Esophagus (tissue), 2 donors: ENCODE measurements around the gene DMD. TPM values are rescaled to one million over a fixed set of nuclear protein-coding genes. Genes with fewer than 3 reads are reported as not detected.

Source experiments
- H3K27ac ChIP-seq, 2 donors: one replicate each; pipeline ENCODE4 v1.5.1; 2013; ENCODE audit warnings: low read depth in 2 of 2, mild to moderate bottlenecking in 2 of 2, inconsistent platforms in 1 of 2, low read length in 1 of 2, moderate library complexity in 1 of 2
- H3K27me3 ChIP-seq, 2 donors: one replicate each; pipeline ENCODE4 v1.6.1; 2013; ENCODE audit warnings: low read length in 2 of 2, control low read depth in 1 of 2, mild to moderate bottlenecking in 1 of 2; ENCODE audit not compliant: insufficient read depth in 2 of 2, control insufficient read depth in 1 of 2
- H3K36me3 ChIP-seq, 2 donors: one replicate each; pipeline ENCODE4 v1.6.1; 2013; ENCODE audit warnings: low read length in 1 of 2; ENCODE audit not compliant: control insufficient read depth in 2 of 2, insufficient read depth in 2 of 2
- H3K4me1 ChIP-seq, 2 donors: one replicate each; pipeline ENCODE4 v1.6.1; 2013; ENCODE audit warnings: low read length in 1 of 2; ENCODE audit not compliant: control insufficient read depth in 2 of 2, insufficient read depth in 2 of 2
- H3K4me3 ChIP-seq, 2 donors: one replicate each; pipeline ENCODE4 v1.5.1; 2013; ENCODE audit warnings: low read length in 2 of 2, mild to moderate bottlenecking in 2 of 2, low read depth in 1 of 2, moderate library complexity in 1 of 2
- H3K9me3 ChIP-seq, 2 donors: one replicate each; pipeline ENCODE4 v1.6.1; 2013; ENCODE audit warnings: mild to moderate bottlenecking in 2 of 2, low read depth in 1 of 2, low read length in 1 of 2, moderate library complexity in 1 of 2; ENCODE audit not compliant: control insufficient read depth in 2 of 2, insufficient read depth in 1 of 2
- WGBS, 2 donors: extraction: QIAGEN DNeasy Blood & Tissue Kit; methylation state at CpG; one replicate each; pipeline ENCODE4 v1.1.7; 2013; 5-methylcytosine and 5-hydroxymethylcytosine counted together
- polyA plus RNA-seq, 2 donors: library from polyadenylated mRNA; stranded (reverse); fragments of 200-250 nt; gene quantifications; one replicate each; pipeline ENCODE4 v1.2.3, GENCODE V29; 2013
- donor health status: healthy with polysubstance abuse.
- donor health status: Bipolar disorder and iron deficiency.

The DMD gene
- polyA plus RNA-seq, 2 donors = 2.4 to 3.6 TPM

GRCh38 chrX:32592786-32593185, 618.6 kb downstream of the DMD start:
- Histone ChIP-seq H3K36me3 (no peaks in the 10 kb centered on the region), H3K27me3 (no peaks in the 10 kb centered on the region), H3K4me1 (no peaks in the 10 kb centered on the region), H3K27ac (no peak overlapping the region), H3K4me3 (no peak overlapping the region), H3K9me3 (peaks cover 2 to 6% of the 10 kb centered on the region in 2 donors)
- 85 to 91% methylated on average over 7 of the region's 7 CpGs for WGBS, 2 donors

DNA sequence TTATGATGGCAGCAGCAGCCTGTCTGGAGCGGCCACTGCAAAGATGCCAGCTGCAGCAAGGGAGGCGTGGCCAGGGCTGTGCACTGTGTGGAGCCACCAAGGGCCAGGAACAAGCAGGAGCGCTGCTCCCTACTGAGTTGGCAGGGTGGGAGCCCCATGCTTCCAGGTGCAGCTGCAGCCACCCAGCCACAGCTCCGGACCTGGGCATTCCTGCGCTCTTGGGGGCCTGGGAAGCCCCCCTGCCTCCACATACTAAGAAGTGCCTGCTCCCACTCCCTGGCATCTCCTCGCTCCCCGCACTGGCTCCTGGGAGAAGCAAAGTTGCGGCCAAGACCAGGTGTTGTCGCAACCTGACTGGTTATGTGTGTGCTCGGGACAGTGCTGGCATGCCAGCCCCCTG, 619.8 kb downstream of the DMD start:
- H3K27me3 ChIP-seq = no peaks in the 10 kb centered on the region

DNA sequence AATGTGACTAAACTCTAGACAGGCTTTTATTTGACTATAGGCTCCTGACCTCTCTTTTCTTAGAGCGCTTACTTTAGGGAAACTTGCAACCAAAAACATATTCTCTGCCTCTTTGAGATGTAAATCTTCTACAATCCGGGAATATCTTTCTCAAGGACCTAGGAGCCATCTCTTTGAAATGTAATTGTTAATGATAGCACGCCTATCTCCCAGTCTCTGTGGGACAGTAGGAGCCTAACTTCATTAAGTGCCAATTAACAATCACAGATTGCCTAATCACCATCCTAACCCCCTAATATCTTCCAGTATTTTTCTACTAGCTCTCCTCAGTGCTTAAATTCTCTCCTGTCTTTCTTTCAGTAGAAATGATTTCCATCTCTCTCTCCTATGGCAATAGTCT, 628.6 kb downstream of the DMD start:
- Histone ChIP-seq H3K9me3 (no peaks in the 10 kb centered on the region), H3K27me3 (no peaks in the 10 kb centered on the region), H3K4me1 (no peaks in the 10 kb centered on the region), H3K36me3 (no peaks in the 10 kb centered on the region), H3K4me3 (no peak overlapping the region), H3K27ac (no peak overlapping the region)
- 40 to 69% methylated on average over 3 of the region's 3 CpGs for WGBS, 2 donors

More for the DNA sequence above, 619.8 kb downstream of the DMD start:
- no peaks in the 10 kb centered on the region for H3K4me1 ChIP-seq
- no peak overlapping the region for H3K27ac ChIP-seq
- 91 to 92% methylated on average over 10 of the region's 10 CpGs for WGBS, 2 donors
- no peak overlapping the region for H3K4me3 ChIP-seq
- H3K36me3 ChIP-seq = no peaks in the 10 kb centered on the region
- peaks cover 2 to 6% of the 10 kb centered on the region in 2 donors for H3K9me3 ChIP-seq

DNA sequence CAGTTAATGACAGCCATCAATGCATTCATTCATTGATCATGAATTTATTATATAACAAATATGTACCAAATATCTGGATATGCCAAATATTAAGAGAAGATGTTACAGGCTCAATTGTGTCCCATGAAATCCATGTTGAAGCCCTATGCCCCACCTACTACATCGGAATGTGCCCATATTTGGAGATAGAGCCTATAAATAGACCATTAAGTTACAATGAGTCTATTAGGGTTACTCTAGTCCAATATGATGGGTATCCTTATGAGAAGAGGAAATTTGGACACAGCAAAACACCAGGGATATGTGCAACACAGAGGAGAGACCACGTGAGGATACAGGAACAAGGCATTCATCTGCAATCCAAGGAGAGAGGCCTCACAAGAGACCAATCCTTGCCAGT, 634.5 kb downstream of the DMD start:
- 72 to 77% methylated on average over 2 of the region's 2 CpGs for WGBS, 2 donors
- Histone ChIP-seq H3K27me3 (no peaks in the 10 kb centered on the region), H3K4me1 (no peaks in the 10 kb centered on the region), H3K9me3 (no peaks in the 10 kb centered on the region), H3K4me3 (no peak overlapping the region), H3K27ac (no peak overlapping the region), H3K36me3 (no peaks in the 10 kb centered on the region)

DNA sequence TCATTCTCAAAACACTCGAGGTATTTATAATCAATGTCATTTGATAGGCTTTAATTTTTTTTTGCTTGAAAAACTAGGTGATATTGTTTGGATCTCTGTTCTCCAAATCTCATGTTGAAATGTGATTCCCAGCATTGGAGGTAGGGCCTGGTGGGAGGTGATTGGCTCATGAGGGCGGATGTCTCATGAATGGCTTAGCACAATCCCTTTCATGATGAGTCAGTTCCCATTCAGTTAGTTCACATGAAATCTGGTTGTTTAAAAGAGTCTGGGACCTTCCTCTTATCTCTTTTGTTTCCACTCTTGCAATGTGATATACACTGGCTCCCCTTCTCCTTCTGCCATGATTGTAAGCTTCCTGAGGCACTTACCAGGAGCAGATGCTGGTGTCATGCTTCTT, 638.7 kb downstream of the DMD start:
- WGBS, 2 donors = 74 to 84% methylated on average over 2 of the region's 2 CpGs
- H3K4me1 ChIP-seq = no peaks in the 10 kb centered on the region

DNA sequence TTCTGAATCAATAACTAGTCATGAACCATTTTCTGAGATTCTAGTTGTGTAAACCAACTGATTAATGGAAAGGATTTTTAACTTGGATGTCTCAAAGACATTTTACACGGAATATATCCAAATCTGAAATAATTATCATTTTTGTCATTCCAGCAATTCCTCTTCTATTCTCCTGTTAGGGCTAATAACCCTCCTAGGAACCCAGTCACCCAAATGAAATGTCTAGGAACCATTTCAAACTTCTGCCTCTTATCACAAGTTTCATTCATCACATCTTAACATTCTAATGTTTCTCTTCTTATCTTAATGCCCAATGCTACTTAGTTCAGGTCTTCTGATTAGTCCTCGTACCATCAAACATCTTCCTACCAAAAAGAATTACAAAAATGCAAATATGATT, 639.8 kb downstream of the DMD start:
- no peak overlapping the region for H3K27ac ChIP-seq
- H3K36me3 ChIP-seq = no peaks in the 10 kb centered on the region
- no peak overlapping the region for H3K4me3 ChIP-seq
- H3K9me3 ChIP-seq = no peaks in the 10 kb centered on the region
- WGBS, 2 donors = 50 to 56% methylated on average over 2 of the region's 2 CpGs
- H3K27me3 ChIP-seq = no peaks in the 10 kb centered on the region
- H3K4me1 ChIP-seq = no peaks in the 10 kb centered on the region

More for the DNA sequence above, 638.7 kb downstream of the DMD start:
- Histone ChIP-seq H3K9me3 (no peaks in the 10 kb centered on the region), H3K36me3 (no peaks in the 10 kb centered on the region), H3K27me3 (no peaks in the 10 kb centered on the region), H3K27ac (no peak overlapping the region), H3K4me3 (no peak overlapping the region)

- H3K27ac ChIP-seq = no peak overlapping the region
- H3K4me3 ChIP-seq = no peak overlapping the region
- no peaks in the 10 kb centered on the region for H3K27me3 ChIP-seq
- H3K9me3 ChIP-seq = no peaks in the 10 kb centered on the region
- H3K36me3 ChIP-seq = no peaks in the 10 kb centered on the region
- H3K4me1 ChIP-seq = no peaks in the 10 kb centered on the region
- WGBS, 2 donors = 64 to 70% methylated on average over 4 of the region's 4 CpGs
These were observed 649.1 kb downstream of the DMD start for GRCh38 chrX:32562261-32562660.

DNA sequence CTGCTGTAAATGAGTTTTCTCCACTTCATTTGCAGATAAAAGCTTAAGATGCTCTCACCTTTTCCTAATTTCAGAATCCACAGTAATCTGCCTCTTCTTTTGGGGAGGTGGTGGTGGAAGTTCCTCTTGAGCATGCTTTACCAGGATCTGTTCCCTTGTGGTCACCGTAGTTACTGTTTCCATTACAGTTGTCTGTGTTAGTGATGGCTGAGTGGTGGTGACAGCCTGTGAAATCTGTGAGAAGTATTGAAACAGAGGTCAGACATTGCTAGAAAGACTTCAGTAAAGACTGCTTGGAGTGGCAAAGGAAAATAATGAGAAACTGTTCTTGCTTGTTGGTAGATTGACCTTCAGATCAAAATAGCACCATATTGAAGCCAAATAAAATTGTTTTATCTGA, 666.2 kb downstream of the DMD start:
- H3K36me3 ChIP-seq = no peaks in the 10 kb centered on the region
- no peaks in the 10 kb centered on the region for H3K27me3 ChIP-seq
- H3K9me3 ChIP-seq = no peaks in the 10 kb centered on the region
- 68 to 83% methylated on average over 1 of the region's 1 CpG for WGBS, 2 donors
- no peak overlapping the region for H3K4me3 ChIP-seq
- no peak overlapping the region for H3K27ac ChIP-seq
- no peaks in the 10 kb centered on the region for H3K4me1 ChIP-seq

- H3K27ac ChIP-seq = no peak overlapping the region
- 82 to 90% methylated on average over 8 of the region's 8 CpGs for WGBS, 2 donors
- H3K27me3 ChIP-seq = no peaks in the 10 kb centered on the region
- H3K4me1 ChIP-seq = no peaks in the 10 kb centered on the region
- no peaks in the 10 kb centered on the region for H3K36me3 ChIP-seq
- H3K9me3 ChIP-seq = no peaks in the 10 kb centered on the region
- no peak overlapping the region for H3K4me3 ChIP-seq
These were observed 672.8 kb downstream of the DMD start for GRCh38 chrX:32538554-32538953.

GRCh38 chrX:32533848-32534247, 677.5 kb downstream of the DMD start:
- no peak overlapping the region for H3K27ac ChIP-seq
- H3K27me3 ChIP-seq = no peaks in the 10 kb centered on the region
- no peaks in the 10 kb centered on the region for H3K9me3 ChIP-seq
- 73 to 82% methylated on average over 4 of the region's 4 CpGs for WGBS, 2 donors
- H3K4me3 ChIP-seq = no peak overlapping the region
- H3K4me1 ChIP-seq = no peaks in the 10 kb centered on the region
- no peaks in the 10 kb centered on the region for H3K36me3 ChIP-seq
